GM12878 (cell line): ENCODE data around the gene SMTNL2. TPM values are rescaled to one million over a fixed set of nuclear protein-coding genes. Genes with fewer than 3 reads are reported as not detected.

Experiments used
- BCLAF1 ChIP-seq: fragments of 450-650 bp; IDR thresholded peaks from 2 replicates; pipeline ENCODE4 v1.6.1; 2017; ENCODE audit warnings: antibody characterized with exemption, mild to moderate bottlenecking, moderate library complexity
- HDAC6 ChIP-seq: fragments of 200-600 bp; sonication (generic); IDR thresholded peaks from one replicate; pipeline ENCODE4 v1.8.0; 2017; ENCODE audit warnings: antibody characterized with exemption; ENCODE audit not compliant: unreplicated experiment
- MXI1 ChIP-seq: fragments of 150-350 bp; IDR thresholded peaks from 2 replicates; pipeline ENCODE4 v1.6.1; 2011; ENCODE audit warnings: low read depth, mild to moderate bottlenecking, inconsistent platforms, low read length, improper control_type of control experiment
- TCF7 ChIP-seq: IDR thresholded peaks from 2 replicates; pipeline ENCODE4 v1.6.1; 2014; ENCODE audit warnings: antibody characterized with exemption, borderline replicate concordance
- YY1 ChIP-seq: IDR thresholded peaks from 2 replicates; pipeline ENCODE4 v1.6.1; 2011; ENCODE audit warnings: low read depth, mild to moderate bottlenecking, low read length
- ZNF384 ChIP-seq: IDR thresholded peaks from 2 replicates; pipeline ENCODE4 v1.6.1; 2012; ENCODE audit warnings: low read depth, mild to moderate bottlenecking, low read length, improper control_type of control experiment, borderline replicate concordance
- polyA plus RNA-seq, 11 experiments: library from polyadenylated mRNA; depleted of rRNA in 4 of 11; unstranded in 6 of 11; stranded (reverse) in 5 of 11; fragments of >200 nt; fragmentation: Nextera tagmentation in 4 of 11; fragmentation: Illumina TruSeq in 1 of 11; extraction: Ambion mirVana in 4 of 11; extraction: Trizol in 1 of 11; gene quantifications; 1 replicate in 1 of 11; 2 replicates in 10 of 11; pipeline versions ENCODE4 v1.2.1 to v1.2.3, GENCODE V29; 2011 to 2016; ENCODE audit warnings: inconsistent platforms in 2 of 11, missing spikeins in 2 of 11, low read depth in 1 of 11
- total RNA-seq, 4 experiments: library from RNA; depleted of rRNA in 3 of 4; stranded (reverse); fragments of >200 nt in 3 of 4; fragmentation: Illumina TruSeq in 1 of 4; extraction: Trizol in 1 of 4; gene quantifications; 2 replicates each; pipeline versions ENCODE4 v1.2.1 to v1.2.3, GENCODE V29; 2013 to 2021
- TF ChIP-seq, protein P1 (sequence below): fragments of 450-650 bp; formaldehyde crosslinking; IDR thresholded peaks from 2 replicates; pipeline ENCODE4 v1.4.0; 2022; ENCODE audit warnings: mild to moderate bottlenecking, moderate library complexity

Gene SMTNL2
- total and polyA plus RNA-seq, 10 of the 15 experiments (the other 5 are each of a cell fraction or from before 2014, with no cell fraction given): not detected

- TF ChIP-seq BCLAF1: no peak
- TF ChIP-seq MXI1: no peak
- TF ChIP-seq, protein P1, sequence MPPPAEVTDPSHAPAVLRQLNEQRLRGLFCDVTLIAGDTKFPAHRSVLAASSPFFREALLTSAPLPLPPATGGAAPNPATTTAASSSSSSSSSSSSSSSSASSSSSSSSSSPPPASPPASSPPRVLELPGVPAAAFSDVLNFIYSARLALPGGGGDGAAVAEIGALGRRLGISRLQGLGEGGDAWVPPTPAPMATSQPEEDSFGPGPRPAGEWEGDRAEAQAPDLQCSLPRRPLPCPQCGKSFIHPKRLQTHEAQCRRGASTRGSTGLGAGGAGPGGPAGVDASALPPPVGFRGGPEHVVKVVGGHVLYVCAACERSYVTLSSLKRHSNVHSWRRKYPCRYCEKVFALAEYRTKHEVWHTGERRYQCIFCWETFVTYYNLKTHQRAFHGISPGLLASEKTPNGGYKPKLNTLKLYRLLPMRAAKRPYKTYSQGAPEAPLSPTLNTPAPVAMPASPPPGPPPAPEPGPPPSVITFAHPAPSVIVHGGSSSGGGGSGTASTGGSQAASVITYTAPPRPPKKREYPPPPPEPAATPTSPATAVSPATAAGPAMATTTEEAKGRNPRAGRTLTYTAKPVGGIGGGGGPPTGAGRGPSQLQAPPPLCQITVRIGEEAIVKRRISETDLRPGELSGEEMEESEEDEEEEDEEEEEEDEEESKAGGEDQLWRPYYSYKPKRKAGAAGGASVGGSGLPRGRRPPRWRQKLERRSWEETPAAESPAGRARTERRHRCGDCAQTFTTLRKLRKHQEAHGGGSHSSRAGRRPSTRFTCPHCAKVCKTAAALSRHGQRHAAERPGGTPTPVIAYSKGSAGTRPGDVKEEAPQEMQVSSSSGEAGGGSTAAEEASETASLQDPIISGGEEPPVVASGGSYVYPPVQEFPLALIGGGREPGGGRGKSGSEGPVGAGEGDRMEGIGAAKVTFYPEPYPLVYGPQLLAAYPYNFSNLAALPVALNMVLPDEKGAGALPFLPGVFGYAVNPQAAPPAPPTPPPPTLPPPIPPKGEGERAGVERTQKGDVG (CRISPR knock-in tag): no peak
- TF ChIP-seq YY1: no peak
- no peak for TF ChIP-seq ZNF384
- TF ChIP-seq HDAC6: no peak
- no peak for TF ChIP-seq TCF7
- TF ChIP-seq, all 136 proteins: peak for 0
Observed at GRCh38 chr17:4560421-4560820, 23.9 kb upstream of the SMTNL2 start, which contains the start of gene GGT6 (continued).
